Glomerular visceral epithelial cell (primary cell): Measurements from ENCODE around the gene PLEKHA5.
"Not testable (repeated sequence)": the region's sequence is repeated elsewhere in the genome, so short reads cannot be mapped to it uniquely, and the experiment has no call there.

Source experiments
- DNase-seq: peaks from one replicate; pipeline ENCODE4 v3.0.0-alpha.2; 2016; ENCODE audit errors: extremely low spot score

Gene PLEKHA5

DNA sequence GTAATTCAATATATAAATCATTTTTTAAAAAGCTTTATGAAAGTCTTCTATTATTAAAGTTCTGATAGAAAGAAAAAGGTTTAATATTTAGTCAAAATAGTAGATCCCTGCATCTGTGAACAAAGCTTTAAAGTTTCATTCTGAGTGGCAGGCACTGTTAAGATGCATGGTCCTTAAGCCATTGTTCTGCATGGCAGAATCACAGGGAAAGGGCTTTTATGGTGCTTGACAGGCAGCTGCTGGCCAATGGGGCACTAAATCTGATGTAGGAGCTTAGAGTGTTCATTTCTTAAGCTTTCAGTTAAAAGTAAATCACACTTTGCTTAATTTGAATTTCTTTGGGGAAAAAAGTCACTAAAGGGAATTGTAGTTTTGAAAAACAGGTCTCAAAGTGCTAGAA, 148.2 kb downstream of the PLEKHA5 start:
- DNase-seq, result no peak

DNA sequence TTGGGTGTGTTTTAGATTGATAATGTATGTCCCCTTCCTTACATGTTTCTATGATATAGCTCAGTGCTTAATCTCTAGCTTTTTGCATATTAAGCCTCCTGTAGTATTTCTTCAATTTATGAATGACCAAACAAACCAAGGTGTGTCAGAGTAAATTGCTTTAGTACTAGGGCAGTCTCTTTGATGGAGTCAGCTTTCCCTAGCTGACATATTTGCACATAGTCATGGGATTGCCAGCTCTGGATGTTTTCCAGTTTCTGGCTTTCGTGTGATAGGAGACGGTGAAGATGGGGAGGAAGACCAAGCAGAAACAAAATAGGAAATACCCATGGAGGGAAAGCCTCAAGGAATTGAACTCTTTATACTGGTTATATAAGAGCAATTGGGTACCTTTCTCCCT, 148.9 kb downstream of the PLEKHA5 start:
- no peak for DNase-seq

DNA sequence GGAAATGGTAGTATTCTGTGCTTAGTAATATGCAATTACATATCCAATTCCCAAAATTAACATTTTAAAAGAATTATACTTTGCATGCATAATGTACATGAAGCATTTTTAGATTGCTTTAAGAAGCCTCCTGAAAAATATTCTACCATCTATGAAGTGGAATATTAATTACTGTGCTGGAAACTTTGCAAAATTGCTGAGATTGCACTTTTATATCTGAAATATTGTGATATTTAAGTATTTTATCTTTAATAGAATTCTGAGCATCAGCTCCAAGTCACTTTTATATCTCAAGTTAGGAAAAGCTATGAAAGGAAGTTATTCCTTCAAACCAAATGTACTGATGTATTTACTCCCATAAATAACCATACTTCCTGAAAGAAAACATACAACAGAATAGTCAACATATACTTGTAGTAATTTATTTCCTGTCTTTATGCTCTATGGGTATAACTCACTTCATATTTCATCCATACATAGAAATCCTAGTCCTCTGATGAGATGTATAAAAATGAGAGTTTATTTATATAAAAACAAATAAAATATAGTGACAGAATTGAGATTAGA, 152.7 kb downstream of the PLEKHA5 start:
- DNase-seq, result no peak

DNA sequence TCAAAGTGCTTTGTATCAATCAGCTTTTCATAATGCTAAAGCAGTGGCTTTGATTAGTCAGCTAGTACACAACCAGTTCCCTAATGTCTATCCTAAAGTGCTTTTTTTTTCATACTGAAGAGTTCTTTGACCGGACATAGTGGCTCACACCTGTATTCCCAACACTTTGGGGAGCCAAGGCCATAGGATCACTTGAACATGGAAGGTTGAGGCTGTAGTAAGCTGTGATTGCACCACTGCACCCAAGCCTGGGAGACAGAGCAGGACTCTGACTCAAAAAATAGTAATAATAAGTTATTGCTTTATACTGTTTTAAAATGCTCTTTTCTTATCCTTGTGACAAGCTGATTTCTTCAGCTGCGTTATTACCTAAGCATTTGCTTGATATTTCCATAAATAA, 155.1 kb downstream of the PLEKHA5 start:
- DNase-seq, result no peak

DNA sequence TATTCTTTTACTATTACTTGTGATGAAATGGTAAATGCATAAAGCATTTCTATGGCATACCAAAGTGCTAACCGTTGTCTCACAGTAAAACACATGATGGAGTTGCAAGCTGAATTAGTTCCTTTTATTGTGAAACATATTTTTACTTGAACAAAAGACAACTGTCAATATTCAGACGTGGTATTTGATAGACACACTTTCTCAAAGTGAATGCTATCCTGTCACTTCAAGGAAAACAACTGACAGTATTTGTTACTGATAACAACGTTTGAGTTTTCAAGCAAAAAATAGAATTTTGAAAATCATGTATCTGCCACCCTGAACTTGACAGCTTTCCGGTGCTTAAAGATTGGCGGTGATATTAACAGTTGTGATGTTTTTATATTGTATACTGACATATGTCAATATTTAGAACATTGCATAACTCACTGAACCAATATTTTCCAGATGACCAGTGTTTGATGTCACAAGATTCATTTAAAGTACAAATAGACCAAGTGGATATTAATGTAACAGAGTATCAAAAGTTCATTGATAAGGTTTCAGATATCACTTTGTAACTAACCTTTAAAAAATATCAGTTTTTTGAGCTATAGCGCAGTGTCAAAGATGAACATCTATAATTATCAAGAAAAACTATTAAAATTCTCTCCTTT, 156.4 kb downstream of the PLEKHA5 start:
- DNase-seq, result no peak

DNA sequence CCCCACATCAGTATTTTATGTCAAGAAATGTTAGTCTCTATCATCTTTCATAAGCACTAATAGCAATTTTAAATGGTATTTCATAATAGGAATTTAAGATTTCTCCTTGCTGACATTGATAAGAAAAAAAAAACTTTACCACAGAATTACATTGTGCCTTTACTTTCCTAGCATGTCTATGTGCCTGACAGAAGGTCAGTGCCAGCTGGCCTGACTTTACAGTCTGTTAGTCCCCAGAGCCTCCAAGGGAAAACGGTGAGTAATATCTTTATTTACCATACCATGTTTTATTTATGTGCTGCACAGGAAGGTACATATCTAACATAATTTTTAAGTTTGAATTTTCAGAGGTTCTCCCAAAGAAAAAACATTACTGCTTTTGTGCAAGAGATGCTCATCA, 157.8 kb downstream of the PLEKHA5 start:
- DNase-seq, result no peak

DNA sequence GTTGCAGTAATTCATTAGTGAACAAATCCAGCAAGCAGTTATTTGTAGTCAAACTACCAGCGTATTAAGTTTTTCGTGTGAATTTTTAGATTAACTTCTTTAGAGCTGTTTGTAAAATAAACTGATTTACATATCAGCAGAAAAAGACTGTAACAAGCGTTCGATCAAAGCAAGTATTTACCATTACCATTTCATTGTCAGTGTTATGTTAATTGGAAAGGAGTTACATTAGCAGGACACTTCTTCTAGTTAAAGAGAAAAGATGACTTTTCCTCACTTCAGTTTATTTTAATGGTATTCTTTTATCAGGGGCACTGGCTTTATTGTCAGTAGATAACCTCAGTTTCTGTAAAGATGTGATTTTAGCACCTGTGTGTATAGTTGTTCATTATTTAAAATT, 158.6 kb downstream of the PLEKHA5 start:
- DNase-seq, result no peak

DNA sequence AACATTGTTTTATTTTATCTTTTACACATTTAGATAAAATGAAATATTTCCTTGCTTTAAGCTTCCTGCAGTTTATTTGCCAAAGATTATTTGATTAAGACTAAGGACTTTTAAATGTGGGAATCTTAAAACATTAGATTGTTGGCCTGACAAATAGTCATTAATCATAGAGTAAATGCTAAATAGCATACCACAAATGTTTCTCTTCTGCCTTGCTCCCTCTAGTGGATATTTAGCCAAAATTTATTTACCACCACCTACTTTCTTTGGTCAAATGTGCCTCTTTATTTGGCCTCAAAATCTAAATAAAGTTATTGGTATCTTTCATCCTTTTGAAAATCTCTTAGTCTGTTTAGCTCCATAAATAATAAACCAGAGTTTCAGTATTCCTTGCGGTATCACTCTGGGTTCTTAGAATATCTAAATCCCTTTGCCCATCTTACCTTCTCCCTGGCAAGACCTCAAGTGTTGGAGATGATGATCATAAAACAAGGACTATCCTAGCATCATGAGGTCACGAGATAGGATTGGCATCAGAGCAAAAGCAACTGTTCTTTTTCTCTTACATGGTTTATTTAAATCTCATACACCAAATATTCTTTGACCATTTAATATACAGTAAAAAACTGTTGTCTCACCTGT, 159.2 kb downstream of the PLEKHA5 start:
- peak; percentile 22 for DNase-seq

DNA sequence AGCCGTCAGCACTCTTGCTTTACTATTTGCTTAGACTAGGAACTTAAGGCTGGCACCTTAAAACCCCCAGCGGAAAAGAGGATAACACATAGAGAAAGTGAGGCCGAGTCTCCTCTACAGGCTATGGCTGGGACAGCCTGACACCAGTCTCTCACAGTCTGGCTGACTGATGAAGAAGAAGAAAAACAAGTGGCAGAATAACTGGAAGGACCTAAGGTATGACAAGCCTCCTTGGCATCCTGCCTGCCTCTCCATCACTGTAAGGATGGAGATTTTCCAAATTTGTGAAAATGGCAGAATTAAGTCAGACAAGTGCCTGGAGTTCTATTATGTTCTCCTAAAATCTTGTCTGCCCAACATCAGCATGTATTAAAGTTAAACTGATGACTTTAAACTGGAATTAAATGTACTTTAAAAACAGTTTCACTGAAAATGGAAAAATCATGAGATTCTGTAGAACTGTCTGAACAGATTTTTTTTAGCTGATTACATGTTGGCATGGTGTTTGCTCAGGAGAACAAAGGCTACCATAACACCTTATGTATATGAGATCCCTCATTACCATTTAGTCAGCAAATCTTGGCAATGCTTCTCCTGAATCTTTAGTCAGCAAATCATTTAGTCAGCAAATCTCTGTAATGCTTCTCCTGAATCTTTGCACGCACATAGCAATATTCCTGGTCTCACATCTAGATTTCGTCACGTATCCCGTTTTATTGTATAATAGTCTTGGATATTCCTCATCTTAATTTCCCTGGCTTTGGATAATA, 169.5 kb downstream of the PLEKHA5 start:
- DNase-seq, result no peak

DNA sequence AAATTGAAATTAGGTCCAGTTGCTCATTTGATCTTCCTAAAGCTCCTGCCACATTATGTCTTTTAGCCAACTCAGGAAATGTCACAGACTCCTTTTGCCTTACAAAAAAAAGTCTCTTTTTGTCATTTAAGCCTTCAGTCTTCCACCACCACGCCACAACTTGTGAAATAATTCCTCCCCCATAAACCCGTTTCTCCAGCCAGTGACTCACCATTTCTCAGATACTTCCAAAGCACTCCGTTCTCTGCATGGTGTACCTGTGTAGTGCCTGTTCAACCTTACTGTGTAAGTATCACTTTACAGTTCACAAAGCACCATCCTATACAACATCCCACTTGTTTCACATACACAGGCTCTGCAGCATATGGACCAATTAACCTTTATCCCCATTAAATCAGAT, 170.2 kb downstream of the PLEKHA5 start:
- DNase-seq, result peak; percentile 9

DNA sequence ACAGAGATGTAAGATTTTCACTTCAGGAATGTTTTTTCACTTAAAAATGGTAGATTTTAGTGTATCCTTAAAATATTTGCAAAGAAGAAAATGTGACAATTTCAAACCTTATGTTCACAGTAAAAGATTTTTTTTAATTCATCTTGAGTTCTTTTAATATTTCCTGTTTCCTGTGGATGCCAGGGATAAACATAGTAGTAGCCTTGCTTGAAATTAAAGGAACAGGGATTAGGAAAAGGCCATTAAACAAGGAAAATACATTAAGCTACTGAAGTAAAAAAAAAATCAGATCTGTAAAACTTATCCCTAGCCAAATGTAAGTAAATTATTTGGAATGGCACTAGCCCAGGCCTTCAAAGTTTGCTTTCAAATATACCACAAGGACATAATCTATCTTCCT, 171.7 kb downstream of the PLEKHA5 start:
- DNase-seq, result no peak

DNA sequence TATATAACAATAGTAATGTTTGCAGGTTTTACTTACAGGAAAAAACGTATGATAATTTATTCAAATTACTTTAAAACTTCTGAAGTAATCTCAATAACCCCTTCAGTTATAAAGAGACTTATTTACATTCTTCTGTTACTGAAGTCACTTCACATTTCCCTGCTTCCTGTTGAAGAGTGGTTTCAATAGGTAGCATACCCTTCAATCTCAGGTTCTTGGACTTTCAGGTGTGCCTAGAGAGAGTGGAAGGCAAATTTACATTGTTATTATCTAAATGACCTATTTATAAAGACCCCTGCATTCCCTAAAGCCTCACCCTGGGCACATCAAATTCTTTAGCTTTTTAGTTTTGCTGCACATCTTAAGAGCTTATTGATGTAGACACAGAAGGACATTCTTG, 172.2 kb downstream of the PLEKHA5 start:
- DNase-seq, result no peak

DNA sequence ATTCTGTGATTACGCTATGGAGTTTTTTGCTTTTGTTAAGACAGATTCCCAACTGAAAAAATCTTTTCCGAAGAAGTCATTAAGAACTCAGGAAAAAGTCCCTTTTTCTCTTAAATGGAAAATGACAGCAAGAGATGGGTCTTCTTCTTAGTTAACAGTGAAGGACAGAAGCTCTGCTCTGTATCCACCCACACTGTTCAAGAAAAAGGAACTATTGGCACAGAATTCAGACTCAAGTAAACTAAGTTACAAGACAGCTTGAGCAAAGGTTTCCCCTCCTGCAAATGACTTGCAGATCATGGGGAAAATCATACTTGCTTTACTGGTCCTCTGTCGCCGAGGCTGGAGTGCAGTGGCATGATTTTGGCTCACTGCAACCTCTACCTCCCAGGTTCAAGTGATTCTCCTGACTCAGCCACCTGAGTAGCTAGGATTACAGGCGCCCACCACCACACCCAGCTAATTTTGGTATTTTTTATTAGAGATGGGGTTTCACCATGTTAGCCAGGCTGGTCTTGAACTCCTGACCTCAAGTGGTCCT, 172.6 kb downstream of the PLEKHA5 start:
- DNase-seq, result no peak

DNA sequence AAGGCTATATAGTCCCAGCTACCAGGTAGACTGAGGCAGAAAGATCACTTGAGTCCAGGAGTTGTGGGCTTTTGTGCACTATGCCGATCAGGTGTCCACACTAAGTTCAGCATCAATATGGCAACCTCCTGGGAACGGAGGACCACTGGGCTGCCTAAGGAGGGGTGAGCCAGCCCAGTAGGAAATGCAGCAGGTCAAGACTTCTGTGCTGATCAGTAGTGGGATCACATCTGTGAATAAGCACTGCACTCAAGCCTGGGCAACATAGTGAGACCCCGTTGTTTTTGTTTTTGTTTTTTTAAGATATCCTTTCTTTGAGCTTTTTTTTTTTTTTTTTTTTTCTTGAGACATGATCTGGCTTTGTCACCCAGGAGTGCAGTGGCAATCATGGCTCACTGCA, 174.0 kb downstream of the PLEKHA5 start:
- no peak for DNase-seq

DNA sequence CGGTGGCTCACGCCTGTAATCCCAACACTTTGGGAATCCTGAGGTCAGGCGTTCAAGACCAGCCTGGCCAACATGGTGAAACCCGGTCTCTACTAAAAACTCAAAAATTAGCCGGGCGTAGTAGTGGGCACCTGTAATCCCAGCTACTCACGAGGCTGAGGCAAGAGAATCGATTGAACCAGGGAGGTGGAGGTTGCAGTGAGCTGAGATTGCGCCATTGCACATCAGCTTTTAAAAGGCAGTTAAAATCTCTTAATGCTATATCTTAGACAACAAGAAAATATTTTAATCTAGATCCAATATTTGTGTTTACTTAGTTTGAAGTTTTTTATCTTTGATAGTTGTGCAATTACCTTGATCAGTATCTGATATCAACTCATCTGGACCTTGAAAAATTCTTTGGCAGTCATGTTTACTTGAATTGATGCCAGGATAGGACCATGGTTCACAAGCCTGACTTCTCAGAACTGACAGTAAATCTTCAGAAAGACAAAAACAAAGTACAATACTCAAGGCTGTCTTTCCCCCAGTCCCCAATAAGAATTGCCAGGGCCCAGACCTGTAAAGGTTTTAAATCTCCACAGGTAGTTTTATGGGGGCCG, 174.7 kb downstream of the PLEKHA5 start:
- DNase-seq, result no peak

DNA sequence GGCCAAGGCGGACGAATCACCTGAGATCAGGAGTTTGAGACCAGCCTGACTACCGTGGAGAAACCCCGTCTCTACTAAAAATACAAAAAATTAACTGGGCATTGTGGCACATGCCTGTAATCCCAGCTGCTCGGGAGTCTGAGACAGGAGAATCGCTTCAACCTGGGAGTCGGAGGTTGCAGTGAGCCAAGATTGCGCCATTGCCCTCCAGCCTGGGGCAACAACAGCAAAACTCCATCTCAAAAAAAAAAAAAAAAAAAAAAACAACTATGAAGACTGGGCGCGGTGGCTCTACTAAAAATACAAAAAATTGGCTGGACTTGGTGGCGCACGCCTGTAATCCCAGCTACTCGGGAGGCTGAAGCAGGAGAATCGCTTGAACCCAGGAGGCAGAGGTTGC, 176.1 kb downstream of the PLEKHA5 start:
- not testable (repeated sequence) for DNase-seq

DNA sequence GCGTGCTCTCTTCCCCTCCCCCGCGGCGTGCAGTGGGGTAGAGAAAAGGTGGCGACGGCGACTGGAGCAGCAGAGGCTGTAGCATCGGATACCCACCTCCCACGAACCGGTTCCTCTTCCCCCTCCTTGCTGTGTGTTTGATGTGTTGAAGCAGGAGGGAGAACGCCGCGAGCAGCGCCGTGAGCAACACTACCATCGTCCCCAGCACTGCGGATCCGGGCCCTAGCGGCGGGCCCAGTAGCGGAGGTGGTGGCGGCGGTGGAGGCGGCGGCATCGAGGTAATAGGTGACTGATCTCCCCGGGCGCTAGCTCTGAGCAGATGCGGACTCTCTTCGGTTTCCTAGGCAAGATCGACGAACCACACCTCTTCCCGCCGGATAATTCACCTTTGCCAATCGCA, 176.8 kb downstream of the PLEKHA5 start:
- no peak for DNase-seq

DNA sequence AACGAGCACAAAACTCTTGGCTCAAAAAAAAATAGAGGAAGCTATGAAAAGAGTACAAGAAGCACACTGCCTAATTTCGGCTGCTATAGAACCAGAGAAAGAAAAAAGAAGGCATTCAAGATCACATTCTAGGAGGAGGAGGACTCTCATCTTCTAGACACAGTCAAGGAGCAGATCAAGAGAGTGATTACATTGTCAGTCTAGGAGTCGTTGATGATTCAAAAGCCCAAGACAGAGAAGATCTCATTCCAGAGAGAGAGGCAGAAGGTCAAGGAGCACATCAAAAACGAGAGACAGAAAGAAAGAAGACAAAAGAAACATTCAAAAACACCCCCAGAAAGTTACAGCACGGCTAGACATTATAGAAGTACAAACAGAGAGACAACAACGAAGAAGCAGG, 177.9 kb downstream of the PLEKHA5 start:
- DNase-seq, result no peak

DNA sequence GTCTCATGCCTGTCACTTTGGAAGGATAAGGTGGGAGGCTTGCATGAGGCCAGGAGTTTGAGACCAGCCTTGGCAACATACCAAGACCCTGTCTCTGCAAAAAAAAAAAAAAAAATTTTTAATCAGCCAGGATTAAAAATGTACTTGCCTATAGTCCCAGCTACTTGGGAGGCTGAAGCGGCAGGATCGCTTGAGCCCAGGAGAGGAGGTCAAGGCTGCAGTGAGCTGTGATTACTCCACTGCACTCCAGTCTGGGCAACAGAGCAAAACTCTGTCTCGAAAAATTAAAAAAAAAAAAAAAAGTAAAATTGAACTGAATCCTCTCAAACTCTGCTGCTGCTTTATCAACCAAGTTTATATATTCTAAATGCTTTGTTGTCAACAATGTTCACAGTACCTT, 181.6 kb downstream of the PLEKHA5 start:
- no peak for DNase-seq

DNA sequence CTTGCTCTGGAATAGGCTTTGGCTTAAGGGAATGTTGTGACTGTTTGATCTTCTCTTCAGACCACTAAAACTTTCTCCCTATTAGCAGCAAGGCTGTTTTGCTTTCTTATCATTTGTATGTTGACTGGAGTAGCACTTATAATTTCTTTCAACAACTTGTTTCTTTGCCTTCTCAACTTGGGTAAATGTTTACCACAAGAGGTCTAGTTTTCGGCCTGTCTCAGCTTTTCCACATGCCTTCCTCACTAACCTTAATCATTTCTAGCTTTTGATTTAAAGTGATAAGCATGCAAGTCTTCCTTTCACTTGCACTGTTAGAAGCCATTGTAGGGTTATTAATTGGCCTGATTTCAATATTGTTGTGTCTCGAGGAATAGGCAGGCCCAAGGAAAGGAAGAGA, 183.1 kb downstream of the PLEKHA5 start:
- DNase-seq, result no peak

DNA sequence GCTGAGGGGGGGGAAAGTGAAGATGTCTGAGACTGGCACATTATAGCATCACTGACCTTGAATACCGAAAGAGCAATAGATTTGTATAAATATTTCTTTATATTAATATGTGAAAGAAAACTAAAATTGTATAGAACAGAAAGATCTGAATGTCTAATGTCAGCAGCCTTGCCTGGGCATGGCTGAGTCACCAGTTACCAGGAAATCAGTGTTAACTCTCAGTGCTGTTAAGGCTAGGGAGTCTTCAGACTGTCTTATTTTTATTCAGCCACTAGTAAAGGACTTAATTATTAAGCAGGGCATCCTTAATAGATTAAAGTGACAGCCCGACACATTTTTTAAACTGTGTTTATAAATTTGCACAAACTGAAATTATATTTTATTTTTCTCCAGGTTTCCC, 186.9 kb downstream of the PLEKHA5 start:
- peak; percentile 11 for DNase-seq

DNA sequence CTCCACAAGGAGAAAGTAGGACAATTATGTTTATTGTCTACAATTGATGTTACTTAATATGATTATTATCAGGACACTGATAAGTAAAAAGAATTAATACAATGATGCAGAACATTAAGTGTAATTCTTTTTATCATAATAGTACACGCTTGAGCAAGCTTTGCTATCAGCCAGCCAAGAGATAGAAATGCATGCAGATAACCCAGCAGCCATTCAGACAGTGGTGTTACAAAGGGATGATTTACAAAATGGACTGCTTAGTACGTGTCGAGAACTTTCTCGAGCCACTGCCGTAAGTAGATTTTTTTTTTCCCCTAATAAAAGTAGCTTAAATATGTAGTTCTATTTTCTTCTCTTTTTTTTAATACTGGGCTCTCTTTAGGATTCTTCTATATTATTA, 192.8 kb downstream of the PLEKHA5 start:
- DNase-seq, result no peak
